GM12878 (cell line): ENCODE data around the gene ZYG11B. TPM values are rescaled to one million over a fixed set of nuclear protein-coding genes. Genes with fewer than 3 reads are reported as not detected.

Source experiments
- ATAC-seq: fragments of 200-7000 bp; cut with Tn5 transposase; 3 replicates; pipeline ENCODE4 v1.9.1; 2020; ENCODE audit warnings: mild to moderate bottlenecking, moderate library complexity
- BruUV-seq: library from RNA; stranded (reverse); fragments of 400-500 nt; replicated peaks from 2 replicates; lab custom pipeline; 2021; lab: Mats Ljungman, UMichigan
- CTCF ChIA-PET: fragments of 300-600 bp; sonication (Branson Sonifier 250); formaldehyde crosslinking; extraction: SDS; loops from one replicate; lab custom pipeline; 2021; ENCODE audit warnings: inconsistent platforms; lab: Yijun Ruan, JAX
- POLR2A ChIA-PET: fragments of 350-600 bp; formaldehyde crosslinking; extraction: SDS; loops from one replicate; lab custom pipeline; 2021; ENCODE audit warnings: inconsistent platforms; lab: Charles Lee
- RAD21 ChIA-PET: fragments of 300-600 bp; sonication (Branson Sonifier 250); formaldehyde crosslinking; loops from one replicate; lab custom pipeline; 2023; ENCODE audit warnings: antibody characterized with exemption; ENCODE audit not compliant: unreplicated experiment; lab: Charles Lee
- SMC1A ChIA-PET: fragments of 300-600 bp; sonication (Branson Sonifier 250); formaldehyde crosslinking; loops from one replicate; lab custom pipeline; 2023; ENCODE audit not compliant: unreplicated experiment, uncharacterized antibody; lab: Charles Lee
- DNase-seq: peaks from one replicate; pipeline ENCODE4 v3.0.0-alpha.2; 2011; ENCODE audit warnings: low read depth, low spot score
- FAIRE-seq: peaks from 3 replicates; lab custom pipeline; 2011; peaks lifted over from hg19 to GRCh38; lab: Jason Lieb, UNC
- H2AFZ ChIP-seq: 2 replicates; pipeline ENCODE4 v1.6.0; 2011; ENCODE audit warnings: low read depth, low read length, control low read depth; ENCODE audit not compliant: control insufficient read depth
- H3K27ac ChIP-seq: 2 replicates; pipeline ENCODE4 v1.5.1; 2011; ENCODE audit warnings: control low read depth; ENCODE audit not compliant: control insufficient read depth, insufficient read depth
- H3K27me3 ChIP-seq, 2 experiments: replicated peaks in 1 of 2; 2 replicates each; pipeline versions ENCODE4 v1.6.0 to v1.6.1; 2011; ENCODE audit warnings: low read length in 1 of 2; ENCODE audit not compliant: control insufficient read depth in 2 of 2, insufficient read depth in 2 of 2
- H3K36me3 ChIP-seq, 2 experiments: 2 replicates each; pipeline ENCODE4 v1.5.1; 2011; ENCODE audit warnings: low read length in 1 of 2; ENCODE audit not compliant: control insufficient read depth in 2 of 2, insufficient read depth in 2 of 2
- H3K4me1 ChIP-seq: 2 replicates; pipeline ENCODE4 v1.6.1; 2011; ENCODE audit warnings: mild to moderate bottlenecking, low read length, moderate library complexity, mixed read lengths; ENCODE audit not compliant: control insufficient read depth, insufficient read depth
- H3K4me2 ChIP-seq: 2 replicates; pipeline ENCODE4 v1.6.0; 2011; ENCODE audit warnings: control low read depth; ENCODE audit not compliant: control insufficient read depth, insufficient read depth
- H3K4me3 ChIP-seq: fragments of 200-600 bp; sonication (generic); 2 replicates; pipeline ENCODE4 v1.5.1; 2016
- H3K79me2 ChIP-seq: 2 replicates; pipeline ENCODE4 v1.6.0; 2011; ENCODE audit warnings: low read length; ENCODE audit not compliant: control insufficient read depth, insufficient read depth
- H3K9ac ChIP-seq: 2 replicates; pipeline ENCODE4 v1.8.0; 2011; ENCODE audit warnings: low read length, control low read depth, mixed read lengths; ENCODE audit not compliant: control insufficient read depth, insufficient read depth
- H3K9me3 ChIP-seq: replicated peaks from 3 replicates; pipeline ENCODE4 v1.5.1; 2011; ENCODE audit warnings: mild to moderate bottlenecking, low read length; ENCODE audit not compliant: control insufficient read depth, insufficient read depth
- H4K20me1 ChIP-seq: 2 replicates; pipeline ENCODE4 v1.6.0; 2011; ENCODE audit not compliant: control insufficient read depth, insufficient read depth
- ASH2L ChIP-seq: fragments of 300-600, 200-600 bp; sonication (generic); IDR thresholded peaks from 2 replicates; pipeline ENCODE4 v1.6.1; 2017; ENCODE audit warnings: low read depth, mild to moderate bottlenecking, borderline replicate concordance
- GABPA ChIP-seq: IDR thresholded peaks from 2 replicates; pipeline ENCODE4 v1.6.1; 2014; ENCODE audit warnings: antibody characterized with exemption, low read depth, mild to moderate bottlenecking, inconsistent platforms
- IRF4 ChIP-seq: IDR thresholded peaks from 2 replicates; pipeline ENCODE4 v1.6.1; 2011; ENCODE audit warnings: low read depth, low read length
- MXI1 ChIP-seq: fragments of 150-350 bp; IDR thresholded peaks from 2 replicates; pipeline ENCODE4 v1.6.1; 2011; ENCODE audit warnings: low read depth, mild to moderate bottlenecking, inconsistent platforms, low read length, improper control_type of control experiment
- NFIC ChIP-seq: IDR thresholded peaks from 2 replicates; pipeline ENCODE4 v1.6.1; 2012; ENCODE audit warnings: low read depth, mild to moderate bottlenecking, inconsistent platforms, low read length, moderate library complexity
- PAX5 ChIP-seq: IDR thresholded peaks from 2 replicates; pipeline ENCODE4 v1.6.1; 2011; ENCODE audit warnings: low read depth, low read length, borderline replicate concordance
- PAX8 ChIP-seq: fragments of 450-650 bp; IDR thresholded peaks from 2 replicates; pipeline ENCODE4 v1.6.1; 2017; ENCODE audit warnings: mild to moderate bottlenecking, moderate library complexity
- RB1 ChIP-seq: fragments of 450-650 bp; formaldehyde crosslinking; IDR thresholded peaks from 2 replicates; pipeline ENCODE4 v1.6.1; 2017; ENCODE audit warnings: mild to moderate bottlenecking, borderline replicate concordance
- SUZ12 ChIP-seq: fragments of 200-600 bp; sonication (generic); IDR thresholded peaks from one replicate; pipeline ENCODE4 v1.6.1; 2018; ENCODE audit warnings: antibody characterized with exemption, mild to moderate bottlenecking; ENCODE audit not compliant: unreplicated experiment
- ZNF384 ChIP-seq: IDR thresholded peaks from 2 replicates; pipeline ENCODE4 v1.6.1; 2012; ENCODE audit warnings: low read depth, mild to moderate bottlenecking, low read length, improper control_type of control experiment, borderline replicate concordance
- WGBS: methylation state at CpG from one replicate; pipeline ENCODE4 v1.1.6; 2016; ENCODE audit warnings: low lambda C conversion rate; ENCODE audit not compliant: insufficient replicate concordance, insufficient coverage; ENCODE audit errors: missing lambda C conversion rate; 5-methylcytosine and 5-hydroxymethylcytosine counted together
- in situ Hi-C: fragments of 300-500 bp; cut with MboI; formaldehyde crosslinking; loops from 9 replicates; pipeline ENCODE4 v1.14.3; 2018; ENCODE audit warnings: mixed read lengths
- intact Hi-C: fragments of 100-400 bp; cut with micrococcal nuclease; formaldehyde crosslinking; loops from one replicate; pipeline ENCODE4 v1.14.2; 2022; ENCODE audit not compliant: unreplicated experiment
- polyA plus RNA-seq, 11 experiments: library from polyadenylated mRNA; depleted of rRNA in 4 of 11; unstranded in 6 of 11; stranded (reverse) in 5 of 11; fragments of >200 nt; fragmentation: Nextera tagmentation in 4 of 11; fragmentation: Illumina TruSeq in 1 of 11; extraction: Ambion mirVana in 4 of 11; extraction: Trizol in 1 of 11; gene quantifications; 1 replicate in 1 of 11; 2 replicates in 10 of 11; pipeline versions ENCODE4 v1.2.1 to v1.2.3, GENCODE V29; 2011 to 2016; ENCODE audit warnings: inconsistent platforms in 2 of 11, missing spikeins in 2 of 11, low read depth in 1 of 11
- total RNA-seq, 4 experiments: library from RNA; depleted of rRNA in 3 of 4; stranded (reverse); fragments of >200 nt in 3 of 4; fragmentation: Illumina TruSeq in 1 of 4; extraction: Trizol in 1 of 4; gene quantifications; 2 replicates each; pipeline versions ENCODE4 v1.2.1 to v1.2.3, GENCODE V29; 2013 to 2021
- TF ChIP-seq, protein P1 (sequence below): IDR thresholded peaks from 2 replicates; pipeline ENCODE4 v1.6.1; 2012; ENCODE audit warnings: low read depth, low read length, improper control_type of control experiment
- TF ChIP-seq, protein P2 (sequence below): IDR thresholded peaks from 2 replicates; pipeline ENCODE4 v1.6.1; 2011; ENCODE audit warnings: borderline replicate concordance, low read depth, mild to moderate bottlenecking, moderate library complexity, low read length; ENCODE audit not compliant: insufficient read depth, poor library complexity, severe bottlenecking
- TF ChIP-seq, protein P3 (sequence below): fragments of 450-650 bp; IDR thresholded peaks from 2 replicates; pipeline ENCODE4 v1.6.1; 2016; ENCODE audit warnings: mild to moderate bottlenecking, moderate library complexity, borderline replicate concordance
- TF ChIP-seq, protein P4 (sequence below), 3 experiments: IDR thresholded peaks in 2 of 3; conservative IDR thresholded peaks in 1 of 3; 2 replicates each; pipeline ENCODE4 v1.5.1; 2011; ENCODE audit warnings: low read depth in 3 of 3, low read length in 3 of 3, mild to moderate bottlenecking in 3 of 3, control low read depth in 2 of 3, moderate library complexity in 2 of 3, inconsistent platforms in 1 of 3, mixed read lengths in 1 of 3; ENCODE audit not compliant: control insufficient read depth in 2 of 3, insufficient read depth in 1 of 3; ENCODE audit errors: extremely low read depth in 1 of 3

Gene ZYG11B
- total and polyA plus RNA-seq, 10 of the 15 experiments (the other 5 are each of a cell fraction or from before 2014, with no cell fraction given): 1.8 to 8.5 (median 5.3) TPM

DNA sequence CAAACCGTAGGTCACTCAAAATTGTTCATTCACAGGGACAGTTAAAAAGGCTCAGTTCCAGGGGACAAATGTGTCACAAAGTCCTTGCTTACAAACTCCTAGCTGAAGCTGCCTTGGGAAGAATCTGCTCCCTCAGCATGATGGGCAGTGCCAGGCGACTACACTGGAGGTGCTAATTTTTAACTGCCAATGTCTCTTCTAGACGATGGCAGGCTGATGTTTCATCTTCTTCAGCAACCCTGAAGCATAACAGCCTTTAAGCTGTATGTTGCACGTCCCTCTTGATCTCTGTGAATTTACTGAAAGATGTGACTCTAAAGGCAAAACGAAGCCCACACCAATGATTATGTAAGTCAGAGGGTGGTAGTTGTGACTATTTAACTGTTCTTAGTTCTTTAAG is 39.4 kb upstream of the ZYG11B start:
- Histone ChIP-seq H3K36me3 (peaks cover 7 to 11% of the 10 kb centered on the region in 2 experiments), H3K27me3 (no peaks in the 10 kb centered on the region), H3K79me2 (no peaks in the 10 kb centered on the region), H3K9ac (no peak overlapping the region), H3K4me2 (no peak overlapping the region), H2AFZ (no peak overlapping the region), H4K20me1 (no peaks in the 10 kb centered on the region), H3K4me1 (no peaks in the 10 kb centered on the region), H3K9me3 (no peaks in the 10 kb centered on the region), H3K4me3 (no peak overlapping the region), H3K27ac (no peak overlapping the region)
- ChIA-PET SMC1A (interaction anchor here (0.8 to 2.1 kb wide), 15 partner anchors 10 to 395 kb away, joined by 3 to 10 read pairs (median 4); partner anchors contain the start of genes ORC1, PRPF38A and SHISAL2A), RAD21 (interaction anchor here (1.0 to 2.4 kb wide), 8 partner anchors 51 to 283 kb away, joined by 3 to 16 read pairs (median 5); partner anchors contain the start of genes ORC1 and PRPF38A), POLR2A (interaction anchor here (1.0 kb wide), 1 partner anchor 283 kb away, joined by 3 read pairs; no protein-coding TSS in a partner anchor), CTCF (interaction anchor here (0.6 to 3.9 kb wide), 20 partner anchors 10 to 390 kb away, joined by 3 to 31 read pairs (median 3); partner anchors contain the start of genes COA7, ORC1 and PRPF38A)
- in situ Hi-C loops (loop anchor here (5.0 to 10.0 kb wide), 2 partner anchors 285 to 542 kb away; partner anchors contain the start of genes ORC1, PRPF38A and ZFYVE9), intact Hi-C loops (loop anchor here (5.0 to 10.0 kb wide), 4 partner anchors 132 to 560 kb away; partner anchors contain the start of genes CC2D1B, ORC1, PRPF38A and TUT4)
- no peak for ATAC-seq
- WGBS: 75% methylated on average over 5 of the region's 5 CpGs
- DNase-seq: no peak
- BruUV-seq: TSS peak; percentile 67
- no peak for FAIRE-seq
- no peak for TF ChIP-seq PAX8
- no peak for TF ChIP-seq ASH2L
- no peak for TF ChIP-seq GABPA
- TF ChIP-seq, protein P1, sequence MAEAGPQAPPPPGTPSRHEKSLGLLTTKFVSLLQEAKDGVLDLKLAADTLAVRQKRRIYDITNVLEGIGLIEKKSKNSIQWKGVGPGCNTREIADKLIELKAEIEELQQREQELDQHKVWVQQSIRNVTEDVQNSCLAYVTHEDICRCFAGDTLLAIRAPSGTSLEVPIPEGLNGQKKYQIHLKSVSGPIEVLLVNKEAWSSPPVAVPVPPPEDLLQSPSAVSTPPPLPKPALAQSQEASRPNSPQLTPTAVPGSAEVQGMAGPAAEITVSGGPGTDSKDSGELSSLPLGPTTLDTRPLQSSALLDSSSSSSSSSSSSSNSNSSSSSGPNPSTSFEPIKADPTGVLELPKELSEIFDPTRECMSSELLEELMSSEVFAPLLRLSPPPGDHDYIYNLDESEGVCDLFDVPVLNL: no peak
- no peak for TF ChIP-seq NFIC
- no peak for TF ChIP-seq RB1
- TF ChIP-seq IRF4: no peak
- TF ChIP-seq PAX5: no peak
- TF ChIP-seq, protein P2, sequence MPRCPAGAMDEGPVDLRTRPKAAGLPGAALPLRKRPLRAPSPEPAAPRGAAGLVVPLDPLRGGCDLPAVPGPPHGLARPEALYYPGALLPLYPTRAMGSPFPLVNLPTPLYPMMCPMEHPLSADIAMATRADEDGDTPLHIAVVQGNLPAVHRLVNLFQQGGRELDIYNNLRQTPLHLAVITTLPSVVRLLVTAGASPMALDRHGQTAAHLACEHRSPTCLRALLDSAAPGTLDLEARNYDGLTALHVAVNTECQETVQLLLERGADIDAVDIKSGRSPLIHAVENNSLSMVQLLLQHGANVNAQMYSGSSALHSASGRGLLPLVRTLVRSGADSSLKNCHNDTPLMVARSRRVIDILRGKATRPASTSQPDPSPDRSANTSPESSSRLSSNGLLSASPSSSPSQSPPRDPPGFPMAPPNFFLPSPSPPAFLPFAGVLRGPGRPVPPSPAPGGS: no peak
- no peak for TF ChIP-seq SUZ12
- TF ChIP-seq ZNF384: no peak
- TF ChIP-seq, protein P3, sequence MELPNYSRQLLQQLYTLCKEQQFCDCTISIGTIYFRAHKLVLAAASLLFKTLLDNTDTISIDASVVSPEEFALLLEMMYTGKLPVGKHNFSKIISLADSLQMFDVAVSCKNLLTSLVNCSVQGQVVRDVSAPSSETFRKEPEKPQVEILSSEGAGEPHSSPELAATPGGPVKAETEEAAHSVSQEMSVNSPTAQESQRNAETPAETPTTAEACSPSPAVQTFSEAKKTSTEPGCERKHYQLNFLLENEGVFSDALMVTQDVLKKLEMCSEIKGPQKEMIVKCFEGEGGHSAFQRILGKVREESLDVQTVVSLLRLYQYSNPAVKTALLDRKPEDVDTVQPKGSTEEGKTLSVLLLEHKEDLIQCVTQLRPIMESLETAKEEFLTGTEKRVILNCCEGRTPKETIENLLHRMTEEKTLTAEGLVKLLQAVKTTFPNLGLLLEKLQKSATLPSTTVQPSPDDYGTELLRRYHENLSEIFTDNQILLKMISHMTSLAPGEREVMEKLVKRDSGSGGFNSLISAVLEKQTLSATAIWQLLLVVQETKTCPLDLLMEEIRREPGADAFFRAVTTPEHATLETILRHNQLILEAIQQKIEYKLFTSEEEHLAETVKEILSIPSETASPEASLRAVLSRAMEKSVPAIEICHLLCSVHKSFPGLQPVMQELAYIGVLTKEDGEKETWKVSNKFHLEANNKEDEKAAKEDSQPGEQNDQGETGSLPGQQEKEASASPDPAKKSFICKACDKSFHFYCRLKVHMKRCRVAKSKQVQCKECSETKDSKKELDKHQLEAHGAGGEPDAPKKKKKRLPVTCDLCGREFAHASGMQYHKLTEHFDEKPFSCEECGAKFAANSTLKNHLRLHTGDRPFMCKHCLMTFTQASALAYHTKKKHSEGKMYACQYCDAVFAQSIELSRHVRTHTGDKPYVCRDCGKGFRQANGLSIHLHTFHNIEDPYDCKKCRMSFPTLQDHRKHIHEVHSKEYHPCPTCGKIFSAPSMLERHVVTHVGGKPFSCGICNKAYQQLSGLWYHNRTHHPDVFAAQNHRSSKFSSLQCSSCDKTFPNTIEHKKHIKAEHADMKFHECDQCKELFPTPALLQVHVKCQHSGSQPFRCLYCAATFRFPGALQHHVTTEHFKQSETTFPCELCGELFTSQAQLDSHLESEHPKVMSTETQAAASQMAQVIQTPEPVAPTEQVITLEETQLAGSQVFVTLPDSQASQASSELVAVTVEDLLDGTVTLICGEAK: no peak
- TF ChIP-seq, protein P4, sequence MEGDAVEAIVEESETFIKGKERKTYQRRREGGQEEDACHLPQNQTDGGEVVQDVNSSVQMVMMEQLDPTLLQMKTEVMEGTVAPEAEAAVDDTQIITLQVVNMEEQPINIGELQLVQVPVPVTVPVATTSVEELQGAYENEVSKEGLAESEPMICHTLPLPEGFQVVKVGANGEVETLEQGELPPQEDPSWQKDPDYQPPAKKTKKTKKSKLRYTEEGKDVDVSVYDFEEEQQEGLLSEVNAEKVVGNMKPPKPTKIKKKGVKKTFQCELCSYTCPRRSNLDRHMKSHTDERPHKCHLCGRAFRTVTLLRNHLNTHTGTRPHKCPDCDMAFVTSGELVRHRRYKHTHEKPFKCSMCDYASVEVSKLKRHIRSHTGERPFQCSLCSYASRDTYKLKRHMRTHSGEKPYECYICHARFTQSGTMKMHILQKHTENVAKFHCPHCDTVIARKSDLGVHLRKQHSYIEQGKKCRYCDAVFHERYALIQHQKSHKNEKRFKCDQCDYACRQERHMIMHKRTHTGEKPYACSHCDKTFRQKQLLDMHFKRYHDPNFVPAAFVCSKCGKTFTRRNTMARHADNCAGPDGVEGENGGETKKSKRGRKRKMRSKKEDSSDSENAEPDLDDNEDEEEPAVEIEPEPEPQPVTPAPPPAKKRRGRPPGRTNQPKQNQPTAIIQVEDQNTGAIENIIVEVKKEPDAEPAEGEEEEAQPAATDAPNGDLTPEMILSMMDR (IDR thresholded peaks at IDR 0.05 in 2 of 3, conservative IDR thresholded peaks at IDR 0.05 in 1 of 3; ENCODE audit: control insufficient read depth in 2 of 3, extremely low read depth in 1 of 3, insufficient read depth in 1 of 3, low read depth in 3 of 3, low read length in 3 of 3): no peak
- TF ChIP-seq MXI1: no peak
